Activated CD4-positive, alpha-beta memory T cell treated with anti-CD3 and anti-CD28 coated beads, Interleukin-2, amount 10 ng/mL, durations not matched to agents 7 days and 5 days (primary cell): ENCODE measurements around the gene GIMAP8. TPM values are rescaled to one million over a fixed set of nuclear protein-coding genes. Genes with fewer than 3 reads are reported as not detected.

Source experiments
- CTCF ChIA-PET: fragments of 350-600 bp; sonication (Branson Sonifier 250); formaldehyde crosslinking; loops from one replicate; lab custom pipeline; 2021; ENCODE audit warnings: antibody characterized with exemption, inconsistent platforms; lab: Charles Lee
- POLR2A ChIA-PET: fragments of 350-600 bp; sonication (Branson Sonifier 250); formaldehyde crosslinking; loops from one replicate; lab custom pipeline; 2021; ENCODE audit warnings: antibody characterized with exemption; lab: Charles Lee
- DNase-seq: peaks from one replicate; pipeline ENCODE4 v3.0.0-alpha.2; 2020
- H3K27ac Mint-ChIP-seq: one replicate; pipeline ENCODE4 v1.8.0; 2021; ENCODE audit warnings: mild to moderate bottlenecking, mixed read lengths
- H3K27me3 Mint-ChIP-seq: one replicate; pipeline ENCODE4 v1.8.0; 2021; ENCODE audit warnings: mixed read lengths
- H3K36me3 Mint-ChIP-seq: one replicate; pipeline ENCODE4 v1.8.0; 2021; ENCODE audit warnings: low read depth, mixed read lengths
- H3K4me1 Mint-ChIP-seq: one replicate; pipeline ENCODE4 v1.8.0; 2021; ENCODE audit warnings: mixed read lengths
- H3K4me3 Mint-ChIP-seq: one replicate; pipeline ENCODE4 v1.8.0; 2021; ENCODE audit warnings: mild to moderate bottlenecking, mixed read lengths
- H3K9me3 Mint-ChIP-seq: one replicate; pipeline ENCODE4 v1.8.0; 2021; ENCODE audit warnings: mixed read lengths
- total RNA-seq, 2 experiments: library from RNA; stranded (reverse); gene quantifications; one replicate each; pipeline ENCODE4 v1.2.3, GENCODE V29; 2021

Gene GIMAP8
- total RNA-seq, 2 experiments from 2014 or later = 25.1 to 26.4 TPM

DNA sequence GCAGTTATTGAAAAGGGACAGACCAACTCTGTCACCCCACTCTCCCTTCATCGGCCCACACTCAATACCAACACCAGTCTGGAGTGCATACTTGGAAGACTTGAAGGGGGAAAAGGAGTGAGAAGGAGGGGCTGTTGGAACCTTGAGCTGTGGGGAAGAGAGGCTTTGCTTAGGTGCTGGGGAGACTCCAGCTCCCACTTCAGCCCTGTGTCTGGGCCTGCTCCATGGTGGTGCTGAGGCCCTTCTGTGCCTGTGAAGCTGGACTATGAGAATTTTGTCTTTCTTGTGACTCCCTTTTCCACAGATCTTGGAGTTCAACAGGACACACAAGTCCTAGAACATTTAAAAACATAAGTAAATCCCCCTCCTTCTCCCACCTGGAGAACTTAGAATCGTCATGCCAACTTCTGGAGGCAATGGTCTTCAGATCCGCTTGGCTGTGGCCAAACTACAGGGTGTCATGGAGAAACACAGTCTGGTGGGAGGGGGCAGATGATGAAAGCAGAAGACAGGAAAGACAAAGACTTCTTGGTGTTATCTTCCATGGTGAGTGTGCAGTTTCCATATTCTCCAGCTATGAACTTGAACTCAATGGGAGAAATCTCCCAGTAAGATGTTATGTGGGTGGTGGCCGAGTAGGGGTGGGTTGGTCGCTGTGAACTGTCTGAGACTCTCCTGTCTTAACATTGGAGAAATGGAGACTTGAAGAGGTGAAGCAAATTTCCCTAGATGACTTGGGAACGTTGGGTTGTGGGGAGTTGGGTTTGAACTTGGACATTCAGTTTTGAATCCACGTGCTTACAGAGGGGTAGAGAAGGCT lies 18.4 kb upstream of the GIMAP8 start:
- ChIA-PET CTCF (interaction anchor here (0.7 to 2.0 kb wide), 3 partner anchors 10 to 796 kb away, joined by 3 to 7 read pairs (median 3); no protein-coding TSS in a partner anchor), POLR2A (interaction anchor here (1.5 kb wide), 1 partner anchor 324 kb away, joined by 3 read pairs; no protein-coding TSS in a partner anchor)
- Mint-ChIP-seq H3K36me3 (no peaks in the 10 kb centered on the region), H3K9me3 (no peaks in the 10 kb centered on the region), H3K27ac (no peak overlapping the region), H3K27me3 (peaks cover 2% of the 10 kb centered on the region), H3K4me3 (no peak overlapping the region), H3K4me1 (peaks cover 52% of the 10 kb centered on the region)
- no peak for DNase-seq

DNA sequence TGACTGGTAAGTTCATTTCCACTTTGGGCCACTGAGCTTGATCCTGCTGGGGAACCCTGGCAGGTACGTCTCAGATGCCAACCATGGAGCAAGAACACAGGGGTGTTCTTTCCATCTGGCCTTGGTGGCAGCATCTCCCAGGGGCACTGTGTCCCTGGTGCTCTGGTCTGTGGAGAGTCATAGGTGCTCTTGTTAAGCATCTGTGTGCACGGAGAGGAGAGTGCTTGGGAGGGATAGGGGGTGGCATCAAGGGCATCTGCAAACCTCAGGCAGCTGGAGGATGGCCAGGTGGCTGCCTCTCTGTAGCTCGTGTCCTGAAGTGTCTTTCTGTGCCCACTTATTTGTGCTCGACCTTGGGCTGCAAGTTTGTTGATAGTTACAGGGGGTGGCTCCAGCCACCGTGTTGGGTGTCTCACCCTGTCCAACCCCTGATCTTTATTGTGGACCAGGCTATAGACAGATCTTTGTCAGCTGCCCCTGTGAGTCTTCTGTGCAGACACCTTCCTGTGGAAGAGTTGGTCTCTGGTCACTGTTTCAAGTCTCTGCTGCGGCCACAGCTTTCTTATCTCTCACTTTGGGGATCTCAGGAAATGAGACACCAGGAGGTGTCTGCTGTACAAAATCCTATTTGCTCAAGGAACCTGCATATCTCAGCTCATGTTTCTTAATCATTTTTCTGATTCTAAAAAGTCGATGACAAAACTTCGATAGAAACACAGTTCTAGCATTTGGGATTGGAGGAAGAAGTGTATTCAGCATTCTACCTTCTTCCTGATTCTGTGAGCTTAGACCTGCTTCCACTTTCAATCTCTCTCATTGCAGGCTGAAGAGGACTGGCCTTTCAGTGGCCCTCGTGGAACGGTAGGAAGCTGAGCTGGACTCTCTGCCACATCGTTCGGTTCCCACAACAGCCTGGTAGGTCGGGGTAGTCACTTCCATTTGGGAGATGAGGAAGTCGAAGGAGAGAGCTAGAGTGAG lies 17.2 kb upstream of the GIMAP8 start:
- DNase-seq = no peak
- ChIA-PET POLR2A (interaction anchor here (0.6 to 2.1 kb wide), 2 partner anchors 27 to 75 kb away, joined by 3 to 7 read pairs; a partner anchor contains a TSS), CTCF (interaction anchor here (0.7 to 2.0 kb wide), 7 partner anchors 12 to 322 kb away, joined by 3 to 7 read pairs (median 4); no protein-coding TSS in a partner anchor)
- Mint-ChIP-seq H3K36me3 (no peaks in the 10 kb centered on the region), H3K27me3 (peaks cover 2% of the 10 kb centered on the region), H3K4me3 (peak overlapping the region; percentile 66), H3K27ac (peak overlapping the region; percentile 47), H3K9me3 (no peaks in the 10 kb centered on the region), H3K4me1 (peaks cover 52% of the 10 kb centered on the region)

DNA sequence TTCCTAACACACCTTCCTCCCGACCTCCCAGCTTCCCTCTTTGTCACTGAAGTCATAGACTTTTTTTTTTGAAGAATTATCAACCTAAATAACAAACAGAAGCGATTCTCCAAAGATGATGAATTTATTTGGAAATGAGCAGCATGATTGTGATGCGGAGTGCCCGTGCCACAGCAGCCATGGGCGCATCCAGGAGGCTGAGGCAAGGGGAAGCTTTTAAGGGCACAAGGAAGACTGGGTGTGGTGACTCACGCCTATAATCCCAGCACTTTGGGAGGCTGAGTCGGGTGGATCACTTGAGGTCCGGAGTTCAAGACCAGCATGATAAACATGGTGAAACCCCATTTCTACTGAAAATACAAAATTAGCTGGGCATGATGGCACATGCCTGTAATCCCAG lies 16.2 kb upstream of the GIMAP8 start:
- CTCF ChIA-PET = interaction anchor here (1.2 to 2.0 kb wide), 4 partner anchors 13 to 321 kb away, joined by 4 to 7 read pairs (median 5); no protein-coding TSS in a partner anchor
- no peaks in the 10 kb centered on the region for H3K9me3 Mint-ChIP-seq
- H3K27me3 Mint-ChIP-seq = peaks cover 2% of the 10 kb centered on the region
- DNase-seq = no peak
- POLR2A ChIA-PET = interaction anchor here (2.1 kb wide), 1 partner anchor 28 kb away, joined by 7 read pairs; a partner anchor contains a TSS
- peak overlapping the region; percentile 66 for H3K4me3 Mint-ChIP-seq
- peaks cover 48% of the 10 kb centered on the region for H3K4me1 Mint-ChIP-seq
- H3K36me3 Mint-ChIP-seq = no peaks in the 10 kb centered on the region
- H3K27ac Mint-ChIP-seq = peak overlapping the region; percentile 47

DNA sequence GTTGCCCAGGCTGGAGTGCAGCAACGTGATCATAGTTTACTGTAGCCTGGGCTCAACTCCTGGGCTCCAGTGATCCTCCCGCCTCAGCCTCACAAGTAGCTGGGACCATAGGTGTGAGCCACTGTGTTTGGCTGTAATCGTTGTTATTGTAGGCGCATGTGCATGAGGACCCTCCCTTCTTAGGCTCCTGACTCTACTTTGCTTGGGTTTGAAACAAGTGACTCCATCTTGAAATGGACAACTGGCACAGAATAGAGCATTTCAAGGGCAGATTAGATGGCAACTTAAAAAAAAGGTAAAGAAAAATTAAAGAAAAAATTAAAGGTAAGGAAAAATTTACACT lies 15.4 kb upstream of the GIMAP8 start:
- ChIA-PET POLR2A (interaction anchor here (2.1 kb wide), 1 partner anchor 29 kb away, joined by 7 read pairs; a partner anchor contains a TSS), CTCF (no interaction called here)
- peaks cover 50% of the 10 kb centered on the region for H3K4me1 Mint-ChIP-seq

DNA sequence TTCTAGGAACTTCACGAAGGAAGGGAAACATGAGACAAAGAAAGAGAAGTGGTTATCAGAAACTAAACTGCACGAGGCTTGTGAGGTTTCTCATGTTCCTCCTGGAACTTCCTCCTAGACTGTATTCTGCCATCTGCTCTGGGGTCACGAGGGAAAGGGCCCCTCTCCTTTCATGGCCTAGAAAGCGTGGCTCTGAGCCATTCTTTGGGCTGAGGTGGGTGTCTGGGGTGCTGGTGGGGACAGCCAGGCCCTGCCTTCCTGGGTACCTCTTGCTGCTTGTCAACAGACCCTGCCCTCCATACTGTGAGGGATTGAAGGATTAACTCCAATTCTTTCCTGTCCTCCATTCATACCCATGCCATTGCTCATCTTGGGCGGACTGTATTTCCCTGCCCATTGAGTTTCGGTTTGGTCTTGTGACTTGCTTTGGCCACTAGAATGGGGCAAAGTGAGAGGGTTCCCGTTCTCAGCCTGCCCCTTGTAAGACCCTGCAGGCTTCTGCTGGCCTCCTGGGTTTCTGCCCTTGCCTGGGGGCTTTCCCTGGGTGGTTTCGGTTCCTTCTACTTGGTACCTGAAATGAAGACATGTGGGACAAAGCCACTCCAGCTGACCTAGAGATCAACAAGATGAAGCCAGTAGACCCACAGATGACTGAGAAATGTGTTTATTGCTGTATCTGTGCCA lies 14.9 kb upstream of the GIMAP8 start:
- H3K4me1 Mint-ChIP-seq = peaks cover 55% of the 10 kb centered on the region
- ChIA-PET POLR2A (interaction anchor here (1.1 kb wide), 1 partner anchor 12 kb away, joined by 4 read pairs; no protein-coding TSS in a partner anchor), CTCF (no interaction called here)
- peaks cover 3% of the 10 kb centered on the region for H3K9me3 Mint-ChIP-seq
- no peak overlapping the region for H3K27ac Mint-ChIP-seq
- DNase-seq = no peak
- H3K4me3 Mint-ChIP-seq = no peak overlapping the region
- H3K36me3 Mint-ChIP-seq = peaks cover 2% of the 10 kb centered on the region
- no peaks in the 10 kb centered on the region for H3K27me3 Mint-ChIP-seq

More for the DNA sequence above, 15.4 kb upstream of the GIMAP8 start:
- Mint-ChIP-seq H3K4me3 (no peak overlapping the region), H3K27ac (no peak overlapping the region), H3K36me3 (no peaks in the 10 kb centered on the region), H3K27me3 (no peaks in the 10 kb centered on the region), H3K9me3 (no peaks in the 10 kb centered on the region)
- no peak for DNase-seq

DNA sequence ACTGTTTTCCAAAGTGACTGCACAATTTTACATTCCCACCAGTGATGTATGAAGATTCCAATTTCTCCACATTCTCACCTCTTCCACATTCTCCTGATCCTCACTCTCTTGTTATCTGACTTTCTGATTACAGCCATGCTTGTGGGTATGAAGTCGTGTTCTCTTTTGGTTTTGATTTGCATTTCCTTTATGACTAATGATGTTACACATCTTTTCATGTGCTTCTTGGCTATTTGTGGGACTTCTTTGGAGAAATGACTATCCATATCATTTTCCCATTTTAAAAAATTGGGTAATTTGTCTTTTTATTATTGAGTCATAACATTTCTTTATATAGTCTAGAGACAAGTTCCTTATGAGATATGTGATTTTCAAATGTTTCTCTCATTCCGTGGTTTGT lies 10.5 kb upstream of the GIMAP8 start:
- Mint-ChIP-seq H3K4me3 (no peak overlapping the region), H3K27ac (no peak overlapping the region), H3K36me3 (peaks cover 22% of the 10 kb centered on the region), H3K4me1 (peaks cover 32% of the 10 kb centered on the region), H3K27me3 (no peaks in the 10 kb centered on the region), H3K9me3 (peaks cover 22% of the 10 kb centered on the region)
- POLR2A ChIA-PET = interaction anchor here (1.2 kb wide), 1 partner anchor 297 kb away, joined by 3 read pairs; the partner anchor contains the start of gene GIMAP5
- CTCF ChIA-PET = interaction anchor here (1.0 kb wide), 2 partner anchors 9 to 317 kb away, joined by 3 read pairs; no protein-coding TSS in a partner anchor
- DNase-seq = no peak

DNA sequence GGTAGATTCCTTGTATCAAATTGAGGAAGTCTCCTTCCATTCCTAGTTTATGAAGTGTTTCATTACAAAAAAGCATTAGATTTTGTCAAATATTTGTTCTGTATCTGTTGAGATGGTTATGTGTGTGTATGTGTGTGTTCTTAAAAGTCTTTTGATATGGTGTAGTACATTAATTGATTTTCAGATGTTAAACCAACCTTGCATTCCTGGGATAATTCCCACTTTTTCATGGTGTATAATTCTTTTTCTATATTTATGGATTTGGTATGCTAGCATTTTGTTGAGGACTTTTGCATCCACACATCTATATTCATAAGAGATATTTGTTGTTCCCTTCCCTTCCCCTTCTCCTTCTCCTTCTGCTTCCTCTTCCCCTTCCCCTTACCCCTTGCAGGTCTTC lies 8.9 kb upstream of the GIMAP8 start:
- ChIA-PET CTCF (no interaction called here), POLR2A (no interaction called here)
- Mint-ChIP-seq H3K9me3 (peaks cover 22% of the 10 kb centered on the region), H3K27ac (no peak overlapping the region), H3K4me3 (no peak overlapping the region), H3K27me3 (no peaks in the 10 kb centered on the region), H3K36me3 (peaks cover 22% of the 10 kb centered on the region), H3K4me1 (peaks cover 28% of the 10 kb centered on the region)
- DNase-seq = no peak

DNA sequence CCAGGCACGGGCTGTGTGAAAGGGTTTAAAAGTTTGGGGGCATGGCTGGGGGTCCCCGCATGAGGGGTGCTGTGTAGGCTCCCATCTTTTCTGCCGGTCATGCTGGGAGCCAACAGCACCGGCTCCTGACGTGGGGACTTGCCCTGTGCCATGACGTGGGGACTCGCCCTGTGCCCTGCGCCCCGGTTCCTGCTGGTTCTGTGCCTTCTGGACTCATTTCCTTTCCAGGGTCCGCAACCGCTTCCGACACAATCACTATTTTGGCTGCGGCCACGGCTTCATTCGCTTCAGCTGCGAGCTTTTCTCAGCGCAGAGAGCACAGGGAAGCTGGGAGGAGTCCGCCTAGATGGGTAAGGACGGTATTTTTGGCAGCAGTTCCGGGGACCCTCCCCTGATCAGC lies 7.6 kb upstream of the GIMAP8 start:
- Mint-ChIP-seq H3K4me3 (no peak overlapping the region), H3K4me1 (peaks cover 39% of the 10 kb centered on the region), H3K27me3 (no peaks in the 10 kb centered on the region), H3K27ac (no peak overlapping the region), H3K9me3 (peaks cover 22% of the 10 kb centered on the region), H3K36me3 (peaks cover 22% of the 10 kb centered on the region)
- ChIA-PET POLR2A (no interaction called here), CTCF (no interaction called here)
- DNase-seq = no peak

DNA sequence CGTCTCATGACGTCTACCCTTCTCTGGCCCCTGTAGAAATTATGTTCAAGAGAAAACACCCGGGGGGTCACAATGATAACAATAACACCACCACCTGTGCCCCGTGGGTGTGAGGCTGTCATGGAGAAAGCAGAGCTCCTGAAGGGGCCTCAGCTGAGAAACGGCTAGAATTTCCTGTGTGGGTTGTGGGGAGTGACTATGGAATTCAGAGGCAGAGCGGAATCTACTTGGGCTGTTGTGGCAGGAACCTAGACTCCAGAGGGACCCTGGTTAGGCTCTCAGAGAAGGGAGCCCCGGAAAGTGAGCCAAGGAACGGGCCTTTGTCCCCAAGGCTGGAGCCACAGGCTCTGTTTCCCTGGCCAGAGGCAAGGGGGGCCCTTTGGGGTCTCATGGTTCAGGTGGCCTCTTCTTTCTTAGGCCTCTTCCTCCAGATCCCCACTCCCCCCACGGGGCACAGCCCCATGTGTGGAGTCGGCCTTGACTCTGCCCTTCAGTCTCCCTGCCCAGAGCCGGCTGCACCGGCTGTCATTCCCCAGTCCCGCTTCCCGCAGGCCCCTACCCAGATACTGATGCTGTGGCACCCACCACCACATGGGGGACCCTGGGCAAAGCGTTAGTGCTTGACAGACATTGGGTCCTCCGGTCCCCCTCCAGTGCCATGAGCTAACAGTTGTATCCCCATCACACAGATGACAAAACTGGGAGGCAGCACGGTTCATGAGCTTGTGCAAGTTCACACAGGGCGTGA lies 6.5 kb upstream of the GIMAP8 start:
- H3K9me3 Mint-ChIP-seq = peaks cover 22% of the 10 kb centered on the region
- POLR2A ChIA-PET = interaction anchor here (1.0 to 10.7 kb wide), 2 partner anchors 72 to 294 kb away, joined by 3 to 396 read pairs; partner anchors contain the start of gene GIMAP7
- H3K4me3 Mint-ChIP-seq = no peak overlapping the region

DNA sequence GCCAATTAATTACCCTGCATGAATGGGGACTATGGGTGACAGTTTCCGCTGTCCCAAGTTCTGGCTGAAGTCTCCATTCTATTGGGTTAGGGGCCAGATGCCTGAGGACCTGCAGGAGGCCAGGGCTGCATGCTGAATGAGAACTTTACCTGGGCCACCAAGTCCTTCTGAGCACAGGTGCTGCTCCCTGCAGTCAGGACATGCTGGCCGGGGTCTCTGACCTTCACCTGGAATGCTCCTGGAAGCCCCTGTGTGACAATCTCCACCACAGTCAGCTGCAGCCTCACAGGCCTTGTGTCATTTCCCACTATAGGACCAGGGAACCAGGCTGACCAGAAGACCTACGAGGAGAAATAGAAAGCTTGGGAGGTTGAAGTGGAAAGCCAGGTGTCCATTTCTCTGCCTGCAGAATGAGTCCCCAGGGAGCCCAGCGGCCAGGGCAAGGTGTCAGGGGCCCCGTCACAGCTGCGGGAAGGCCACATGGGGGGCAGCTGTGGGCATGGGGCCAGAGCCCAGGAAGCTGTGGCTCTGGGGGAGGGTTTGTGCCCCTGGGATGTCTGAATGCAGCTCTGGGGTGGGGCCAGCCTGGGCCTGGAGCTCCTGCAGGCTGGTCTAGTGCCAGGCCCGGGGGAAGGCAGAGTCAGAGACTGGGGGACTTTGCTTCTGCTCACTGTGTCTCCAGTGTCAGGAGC lies 5.6 kb upstream of the GIMAP8 start:
- POLR2A ChIA-PET = interaction anchor here (1.0 to 10.7 kb wide), 3 partner anchors 71 to 293 kb away, joined by 3 to 396 read pairs (median 5); partner anchors contain the start of gene GIMAP7
- no peak for DNase-seq
- H3K27ac Mint-ChIP-seq = no peak overlapping the region
- CTCF ChIA-PET = interaction anchor here (1.0 to 1.3 kb wide), 3 partner anchors 12 to 127 kb away, joined by 3 read pairs; no protein-coding TSS in a partner anchor
- H3K4me3 Mint-ChIP-seq = no peak overlapping the region
- peaks cover 22% of the 10 kb centered on the region for H3K36me3 Mint-ChIP-seq
- H3K9me3 Mint-ChIP-seq = peaks cover 22% of the 10 kb centered on the region
- H3K27me3 Mint-ChIP-seq = no peaks in the 10 kb centered on the region
- peaks cover 48% of the 10 kb centered on the region for H3K4me1 Mint-ChIP-seq

More for the DNA sequence above, 6.5 kb upstream of the GIMAP8 start:
- DNase-seq = no peak
- CTCF ChIA-PET = no interaction called here
- peaks cover 48% of the 10 kb centered on the region for H3K4me1 Mint-ChIP-seq
- H3K36me3 Mint-ChIP-seq = peaks cover 22% of the 10 kb centered on the region
- no peak overlapping the region for H3K27ac Mint-ChIP-seq
- no peaks in the 10 kb centered on the region for H3K27me3 Mint-ChIP-seq
